Testis (tissue), 2 donors: ENCODE measurements around the gene C1orf210.

Experiments used
- CTCF ChIP-seq, 3 experiments: fragments of 450-650 bp in 2 of 3; fragments of 200-600 bp in 1 of 3; sonication (generic) in 1 of 3; IDR thresholded peaks; one replicate each; pipeline ENCODE4 v1.5.1; 2016 to 2019; ENCODE audit warnings: antibody characterized with exemption in 3 of 3, mild to moderate bottlenecking in 2 of 3, moderate library complexity in 1 of 3
- POLR2A ChIP-seq: fragments of 450-650 bp; IDR thresholded peaks from one replicate; pipeline ENCODE4 v1.6.1; 2017; ENCODE audit warnings: antibody characterized with exemption, mild to moderate bottlenecking, moderate library complexity

GRCh38 chr1:43256675-43257570 lies 28.5 kb downstream of the C1orf210 start:
- no peak for TF ChIP-seq CTCF (IDR thresholded peaks at IDR 0.05)
- no peak for TF ChIP-seq POLR2A
